ENCODE data around the gene PAK6.

The PAK6 gene

GRCh38 chr15:40305281-40305680 is 66.4 kb downstream of the PAK6 start:
- Histone ChIP-seq H3K9ac (ENCODE audit: low read depth, low read length) (no peak overlapping the region), H3K4me1 (ENCODE audit: insufficient read depth, low read length) (peaks cover 28% of the 10 kb centered on the region; the same call in 1 of the 2 replicates), H3K9me3 (ENCODE audit: control insufficient read depth, insufficient read depth, low read length) (no peaks in the 10 kb centered on the region), H3K36me3 (ENCODE audit: insufficient read depth, low read length) (no peaks in the 10 kb centered on the region)

GRCh38 chr15:40306371-40306770 is 67.5 kb downstream of the PAK6 start:
- H3K9ac ChIP-seq (ENCODE audit: low read depth, low read length), result no peak overlapping the region
- H3K36me3 ChIP-seq (ENCODE audit: insufficient read depth, low read length), result no peaks in the 10 kb centered on the region
- peaks cover 27% of the 10 kb centered on the region; the same call in 1 of the 2 replicates for H3K4me1 ChIP-seq (ENCODE audit: insufficient read depth, low read length)
- H3K9me3 ChIP-seq (ENCODE audit: control insufficient read depth, insufficient read depth, low read length), result no peaks in the 10 kb centered on the region

- H3K9me3 ChIP-seq (ENCODE audit: control insufficient read depth, insufficient read depth, low read length), result no peaks in the 10 kb centered on the region
- no peaks in the 10 kb centered on the region for H3K36me3 ChIP-seq (ENCODE audit: insufficient read depth, low read length)
- H3K9ac ChIP-seq (ENCODE audit: low read depth, low read length), result peak overlapping the region; percentile 33; the same call in 1 of the 2 replicates
- H3K4me1 ChIP-seq (ENCODE audit: insufficient read depth, low read length), result peaks cover 22% of the 10 kb centered on the region; the same call in 1 of the 2 replicates
Measured at GRCh38 chr15:40306908-40307307, 68.0 kb downstream of the PAK6 start.

GRCh38 chr15:40307421-40308211 is 68.8 kb downstream of the PAK6 start, which contains the start of gene PLCB2:
Gene PLCB2, minus strand, starts transcription at chr15:40307935. Its CDS starts 263 bp downstream, at chr15:40307672.
- H3K36me3 ChIP-seq (ENCODE audit: insufficient read depth, low read length), result no peaks in the 10 kb centered on the region
- peak within 1 kb of the TSS; percentile 52 for H3K9ac ChIP-seq (ENCODE audit: low read depth, low read length)
- peaks cover 18% of the 10 kb centered on the region; the same call in 1 of the 2 replicates for H3K4me1 ChIP-seq (ENCODE audit: insufficient read depth, low read length)
- no peaks in the 10 kb centered on the region for H3K9me3 ChIP-seq (ENCODE audit: control insufficient read depth, insufficient read depth, low read length)

- no peaks in the 10 kb centered on the region for H3K36me3 ChIP-seq (ENCODE audit: insufficient read depth, low read length)
- no peak overlapping the region for H3K9ac ChIP-seq (ENCODE audit: low read depth, low read length)
- H3K9me3 ChIP-seq (ENCODE audit: control insufficient read depth, insufficient read depth, low read length), result no peaks in the 10 kb centered on the region
- H3K4me1 ChIP-seq (ENCODE audit: insufficient read depth, low read length), result peaks cover 18% of the 10 kb centered on the region; the same call in 1 of the 2 replicates
Measured at GRCh38 chr15:40309344-40309862, 70.5 kb downstream of the PAK6 start.

- H3K9ac ChIP-seq (ENCODE audit: low read depth, low read length), result no peak overlapping the region
- no peaks in the 10 kb centered on the region for H3K9me3 ChIP-seq (ENCODE audit: control insufficient read depth, insufficient read depth, low read length)
- no peaks in the 10 kb centered on the region for H3K36me3 ChIP-seq (ENCODE audit: insufficient read depth, low read length)
- H3K4me1 ChIP-seq (ENCODE audit: insufficient read depth, low read length), result peaks cover 18% of the 10 kb centered on the region; the same call in 1 of the 2 replicates
Measured at GRCh38 chr15:40310001-40310959, 71.4 kb downstream of the PAK6 start.

GRCh38 chr15:40310993-40311392 is 72.1 kb downstream of the PAK6 start:
- Histone ChIP-seq H3K9ac (ENCODE audit: low read depth, low read length) (no peak overlapping the region), H3K4me1 (ENCODE audit: insufficient read depth, low read length) (peaks cover 18% of the 10 kb centered on the region; the same call in 1 of the 2 replicates), H3K36me3 (ENCODE audit: insufficient read depth, low read length) (no peaks in the 10 kb centered on the region), H3K9me3 (ENCODE audit: control insufficient read depth, insufficient read depth, low read length) (no peaks in the 10 kb centered on the region)

- no peak overlapping the region for H3K9ac ChIP-seq (ENCODE audit: low read depth, low read length)
- no peaks in the 10 kb centered on the region for H3K9me3 ChIP-seq (ENCODE audit: control insufficient read depth, insufficient read depth, low read length)
- H3K36me3 ChIP-seq (ENCODE audit: insufficient read depth, low read length), result no peaks in the 10 kb centered on the region
- peaks cover 11% of the 10 kb centered on the region; the same call in 1 of the 2 replicates for H3K4me1 ChIP-seq (ENCODE audit: insufficient read depth, low read length)
Measured at GRCh38 chr15:40312370-40313158, 73.7 kb downstream of the PAK6 start.

- Histone ChIP-seq H3K36me3 (ENCODE audit: insufficient read depth, low read length) (no peaks in the 10 kb centered on the region), H3K9ac (ENCODE audit: low read depth, low read length) (no peak overlapping the region), H3K4me1 (ENCODE audit: insufficient read depth, low read length) (peaks cover 11% of the 10 kb centered on the region; the same call in 1 of the 2 replicates), H3K9me3 (ENCODE audit: control insufficient read depth, insufficient read depth, low read length) (no peaks in the 10 kb centered on the region)
Measured at GRCh38 chr15:40313531-40314398, 74.9 kb downstream of the PAK6 start.

GRCh38 chr15:40314723-40315276 is 75.9 kb downstream of the PAK6 start:
- peaks cover 2% of the 10 kb centered on the region; the same call in 1 of the 2 replicates for H3K4me1 ChIP-seq (ENCODE audit: insufficient read depth, low read length)
- H3K9me3 ChIP-seq (ENCODE audit: control insufficient read depth, insufficient read depth, low read length), result no peaks in the 10 kb centered on the region
- H3K9ac ChIP-seq (ENCODE audit: low read depth, low read length), result no peak overlapping the region
- no peaks in the 10 kb centered on the region for H3K36me3 ChIP-seq (ENCODE audit: insufficient read depth, low read length)

- Histone ChIP-seq H3K9me3 (ENCODE audit: control insufficient read depth, insufficient read depth, low read length) (no peaks in the 10 kb centered on the region), H3K36me3 (ENCODE audit: insufficient read depth, low read length) (no peaks in the 10 kb centered on the region), H3K4me1 (ENCODE audit: insufficient read depth, low read length) (peaks cover 9% of the 10 kb centered on the region; the same call in 1 of the 2 replicates), H3K9ac (ENCODE audit: low read depth, low read length) (no peak overlapping the region)
Measured at GRCh38 chr15:40316931-40317330, 78.1 kb downstream of the PAK6 start.

GRCh38 chr15:40317580-40317979 is 78.7 kb downstream of the PAK6 start:
- Histone ChIP-seq H3K4me1 (ENCODE audit: insufficient read depth, low read length) (peaks cover 15% of the 10 kb centered on the region), H3K9ac (ENCODE audit: low read depth, low read length) (no peak overlapping the region), H3K9me3 (ENCODE audit: control insufficient read depth, insufficient read depth, low read length) (no peaks in the 10 kb centered on the region), H3K36me3 (ENCODE audit: insufficient read depth, low read length) (no peaks in the 10 kb centered on the region)
